GM19025 (cell line): Measurements from ENCODE around the gene EFHC2.

Source experiments
- ATAC-seq: cut with Tn5 transposase; IDR thresholded peaks from one replicate; pipeline ENCODE4 v1.9.1; 2021; ENCODE audit warnings: mild to moderate bottlenecking, low read depth, moderate library complexity; ENCODE audit not compliant: unreplicated experiment

Gene EFHC2

GRCh38 chrX:44162964-44163475 lies 180.5 kb downstream of the EFHC2 start:
- no peak for ATAC-seq

GRCh38 chrX:44157858-44158257 lies 185.6 kb downstream of the EFHC2 start:
- ATAC-seq = no peak

- ATAC-seq = no peak
Observed at GRCh38 chrX:44157283-44157682, 186.2 kb downstream of the EFHC2 start.

GRCh38 chrX:44156726-44157125 lies 186.7 kb downstream of the EFHC2 start:
- no peak for ATAC-seq

- ATAC-seq = no peak
Observed at GRCh38 chrX:44155126-44155525, 188.3 kb downstream of the EFHC2 start.

GRCh38 chrX:44152852-44153251 lies 190.6 kb downstream of the EFHC2 start:
- no peak for ATAC-seq

GRCh38 chrX:44147130-44147529 lies 196.3 kb downstream of the EFHC2 start:
- no peak for ATAC-seq

GRCh38 chrX:44144177-44144945 lies 199.1 kb downstream of the EFHC2 start:
- ATAC-seq = no peak

GRCh38 chrX:44143061-44143602 lies 200.3 kb downstream of the EFHC2 start:
- no peak for ATAC-seq

GRCh38 chrX:44130189-44130588 lies 213.3 kb downstream of the EFHC2 start:
- no peak for ATAC-seq

GRCh38 chrX:44113337-44113736 lies 230.1 kb downstream of the EFHC2 start:
- ATAC-seq = no peak

- ATAC-seq = no peak
Observed at GRCh38 chrX:44106864-44107263, 236.6 kb downstream of the EFHC2 start.

GRCh38 chrX:44105228-44105913 lies 238.1 kb downstream of the EFHC2 start:
- ATAC-seq = no peak

- no peak for ATAC-seq
Observed at GRCh38 chrX:44104699-44105098, 238.8 kb downstream of the EFHC2 start.

- ATAC-seq = no peak
Observed at GRCh38 chrX:44101281-44101680, 242.2 kb downstream of the EFHC2 start.

GRCh38 chrX:44099366-44099765 lies 244.1 kb downstream of the EFHC2 start:
- no peak for ATAC-seq
